ENCODE results near the gene LCN15. TPM values are rescaled to one million over a fixed set of nuclear protein-coding genes. Genes with fewer than 3 reads are reported as not detected.

The LCN15 gene
- polyA plus RNA-seq, 4 donors = 0.46 to 38.5 (median 8.8) TPM

- Histone ChIP-seq H3K4me3 (ENCODE audit: low read depth in 1 of 3, low read length in 3 of 3) (peak overlapping the region in 1 of 3 donors; percentile 72), H3K36me3 (ENCODE audit: control insufficient read depth in 3 of 3, insufficient read depth in 2 of 3, low read depth in 1 of 3, low read length in 3 of 3) (peaks cover 7 to 36% (median 8%) of the 10 kb centered on the region in 3 donors), H3K27ac (ENCODE audit: low read depth in 1 of 3, low read length in 2 of 3) (no peak overlapping the region), H3K4me1 (ENCODE audit: control insufficient read depth in 3 of 3, insufficient read depth in 2 of 3, low read depth in 1 of 3, low read length in 2 of 3) (peaks cover 0 to 33% (median 3%) of the 10 kb centered on the region in 3 donors), H3K9me3 (ENCODE audit: control insufficient read depth in 2 of 2, insufficient read depth in 1 of 2, low read depth in 1 of 2, low read length in 1 of 2) (no peaks in the 10 kb centered on the region), H3K27me3 (ENCODE audit: control insufficient read depth in 3 of 3, insufficient read depth in 3 of 3, low read length in 3 of 3) (no peaks in the 10 kb centered on the region)
- WGBS, 3 donors = 64 to 84% (median 82%) methylated on average over 7 of the region's 7 CpGs
- DNase-seq = no peak
- FAIRE-seq = no peak
These were observed 35.2 kb downstream of the LCN15 start for GRCh38 chr9:136729144-136729543.

GRCh38 chr9:136728548-136729123 lies 35.7 kb downstream of the LCN15 start:
- FAIRE-seq = no peak
- H3K9me3 ChIP-seq (ENCODE audit: control insufficient read depth in 2 of 2, insufficient read depth in 1 of 2, low read depth in 1 of 2, low read length in 1 of 2) = no peaks in the 10 kb centered on the region
- H3K4me3 ChIP-seq (ENCODE audit: low read depth in 1 of 3, low read length in 3 of 3) = peak overlapping the region; percentile 42 to 88 (median 72)
- peak in 1 of 2 donors; percentile 67 for DNase-seq
- no peaks in the 10 kb centered on the region for H3K27me3 ChIP-seq (ENCODE audit: control insufficient read depth in 3 of 3, insufficient read depth in 3 of 3, low read length in 3 of 3)
- peaks cover 0 to 36% (median 3%) of the 10 kb centered on the region in 3 donors for H3K4me1 ChIP-seq (ENCODE audit: control insufficient read depth in 3 of 3, insufficient read depth in 2 of 3, low read depth in 1 of 3, low read length in 2 of 3)
- 2 to 5% (median 3%) methylated on average over 28 to 53 of the region's 53 CpGs for WGBS, 3 donors
- H3K27ac ChIP-seq (ENCODE audit: low read depth in 1 of 3, low read length in 2 of 3) = peak overlapping the region in 1 of 3 donors; percentile 44
- peaks cover 7 to 41% (median 13%) of the 10 kb centered on the region in 3 donors for H3K36me3 ChIP-seq (ENCODE audit: control insufficient read depth in 3 of 3, insufficient read depth in 2 of 3, low read depth in 1 of 3, low read length in 3 of 3)

DNA sequence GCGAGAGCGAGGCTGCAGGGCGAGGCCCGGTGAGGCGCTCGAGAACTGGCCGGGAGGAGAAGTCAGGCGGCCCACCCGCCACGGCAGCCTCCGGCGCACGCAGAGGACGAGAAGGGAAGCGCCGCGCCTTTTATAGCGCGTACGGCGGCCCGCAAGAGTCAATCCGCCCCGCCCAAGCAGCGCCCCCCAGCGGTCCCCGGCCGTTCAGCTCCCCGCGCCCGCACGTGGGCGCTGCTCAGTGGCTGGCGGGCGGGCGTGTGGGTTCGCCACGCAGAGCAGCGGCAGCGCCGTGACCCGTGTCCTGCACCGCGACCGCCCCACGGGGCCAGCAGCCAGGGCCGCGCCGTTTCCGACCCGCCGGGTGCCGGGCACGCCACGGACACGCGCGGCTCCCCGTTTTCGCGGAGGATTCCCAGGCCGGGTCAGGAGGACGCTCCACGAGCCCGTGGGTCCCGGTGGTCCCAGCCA lies 36.2 kb downstream of the LCN15 start:
- H3K4me1 ChIP-seq (ENCODE audit: control insufficient read depth in 3 of 3, insufficient read depth in 2 of 3, low read depth in 1 of 3, low read length in 2 of 3) = peaks cover 0 to 36% (median 3%) of the 10 kb centered on the region in 3 donors
- H3K9me3 ChIP-seq (ENCODE audit: control insufficient read depth in 2 of 2, insufficient read depth in 1 of 2, low read depth in 1 of 2, low read length in 1 of 2) = no peaks in the 10 kb centered on the region
- H3K27me3 ChIP-seq (ENCODE audit: control insufficient read depth in 3 of 3, insufficient read depth in 3 of 3, low read length in 3 of 3) = no peaks in the 10 kb centered on the region
- H3K4me3 ChIP-seq (ENCODE audit: low read depth in 1 of 3, low read length in 3 of 3) = peak overlapping the region; percentile 72 to 90 (median 88)
- peak overlapping the region in 2 of 3 donors; percentile 55 to 65 for H3K27ac ChIP-seq (ENCODE audit: low read depth in 1 of 3, low read length in 2 of 3)
- WGBS, 3 donors = 0% methylated on average over 37 to 66 of the region's 66 CpGs
- FAIRE-seq = no peak
- peak; percentile 77 to 96 for DNase-seq
- peaks cover 7 to 46% (median 18%) of the 10 kb centered on the region in 3 donors for H3K36me3 ChIP-seq (ENCODE audit: control insufficient read depth in 3 of 3, insufficient read depth in 2 of 3, low read depth in 1 of 3, low read length in 3 of 3)

GRCh38 chr9:136726631-136727191 lies 37.6 kb downstream of the LCN15 start:
- peaks cover 10 to 60% (median 20%) of the 10 kb centered on the region in 3 donors for H3K36me3 ChIP-seq (ENCODE audit: control insufficient read depth in 3 of 3, insufficient read depth in 2 of 3, low read depth in 1 of 3, low read length in 3 of 3)
- peak overlapping the region in 2 of 3 donors; percentile 72 to 88 for H3K4me3 ChIP-seq (ENCODE audit: low read depth in 1 of 3, low read length in 3 of 3)
- H3K4me1 ChIP-seq (ENCODE audit: control insufficient read depth in 3 of 3, insufficient read depth in 2 of 3, low read depth in 1 of 3, low read length in 2 of 3) = peaks cover 0 to 48% (median 3%) of the 10 kb centered on the region in 3 donors
- peak overlapping the region in 2 of 3 donors; percentile 23 to 24 for H3K27ac ChIP-seq (ENCODE audit: low read depth in 1 of 3, low read length in 2 of 3)
- H3K27me3 ChIP-seq (ENCODE audit: control insufficient read depth in 3 of 3, insufficient read depth in 3 of 3, low read length in 3 of 3) = no peaks in the 10 kb centered on the region
- no peak for FAIRE-seq
- peak; percentile 72 to 73 for DNase-seq
- WGBS, 3 donors = 11 to 16% (median 11%) methylated on average over 18 of the region's 18 CpGs
- no peaks in the 10 kb centered on the region for H3K9me3 ChIP-seq (ENCODE audit: control insufficient read depth in 2 of 2, insufficient read depth in 1 of 2, low read depth in 1 of 2, low read length in 1 of 2)

DNA sequence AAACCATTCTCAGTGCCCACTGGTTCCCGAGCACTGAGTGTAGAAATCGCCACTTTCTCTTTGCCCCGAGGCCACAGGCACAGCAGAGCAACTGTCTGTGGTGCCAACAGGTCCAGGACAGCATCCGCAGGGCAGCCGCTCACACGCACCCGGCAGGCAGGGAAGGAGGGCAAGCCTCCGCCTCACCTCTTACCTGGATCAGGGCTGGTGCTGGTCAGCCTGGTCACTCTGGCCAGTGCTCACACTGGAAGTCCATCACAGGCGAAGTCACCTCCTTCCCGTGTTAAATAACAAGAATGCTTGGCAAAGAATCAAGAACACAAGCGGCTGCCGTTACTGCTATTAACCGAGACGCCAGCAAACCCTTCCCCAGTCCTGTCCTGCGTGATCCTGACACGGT lies 38.2 kb downstream of the LCN15 start:
- Histone ChIP-seq H3K4me1 (ENCODE audit: control insufficient read depth in 3 of 3, insufficient read depth in 2 of 3, low read depth in 1 of 3, low read length in 2 of 3) (peaks cover 0 to 50% (median 3%) of the 10 kb centered on the region in 3 donors), H3K36me3 (ENCODE audit: control insufficient read depth in 3 of 3, insufficient read depth in 2 of 3, low read depth in 1 of 3, low read length in 3 of 3) (peaks cover 10 to 66% (median 20%) of the 10 kb centered on the region in 3 donors), H3K9me3 (ENCODE audit: control insufficient read depth in 2 of 2, insufficient read depth in 1 of 2, low read depth in 1 of 2, low read length in 1 of 2) (no peaks in the 10 kb centered on the region), H3K27ac (ENCODE audit: low read depth in 1 of 3, low read length in 2 of 3) (peak overlapping the region in 1 of 3 donors; percentile 23), H3K27me3 (ENCODE audit: control insufficient read depth in 3 of 3, insufficient read depth in 3 of 3, low read length in 3 of 3) (no peaks in the 10 kb centered on the region), H3K4me3 (ENCODE audit: low read depth in 1 of 3, low read length in 3 of 3) (peak overlapping the region in 2 of 3 donors; percentile 72 to 88)
- 37 to 60% (median 58%) methylated on average over 16 of the region's 16 CpGs for WGBS, 3 donors
- DNase-seq (no peak), FAIRE-seq (no peak)

DNA sequence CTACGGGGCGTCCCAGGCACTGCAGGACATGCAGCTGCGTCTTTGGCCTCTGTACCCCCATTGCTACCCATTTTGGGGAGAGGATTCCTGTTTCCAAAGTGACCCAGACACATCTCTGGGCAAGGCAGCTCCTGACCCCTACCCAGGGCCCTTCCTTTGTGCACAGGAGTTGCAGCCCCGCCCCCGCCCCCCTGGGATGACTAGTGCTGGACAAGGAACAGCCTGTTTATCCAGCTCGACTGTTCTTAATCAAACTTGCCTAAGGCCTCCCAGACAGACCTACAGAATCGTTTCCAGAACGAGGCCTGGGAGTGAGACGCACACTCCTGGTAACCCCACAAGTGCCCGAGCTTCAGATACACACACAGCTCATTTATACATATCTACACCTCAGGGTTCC lies 38.7 kb downstream of the LCN15 start:
- peak overlapping the region in 1 of 3 donors; percentile 72 for H3K4me3 ChIP-seq (ENCODE audit: low read depth in 1 of 3, low read length in 3 of 3)
- 61 to 75% (median 68%) methylated on average over 10 of the region's 10 CpGs for WGBS, 3 donors
- H3K4me1 ChIP-seq (ENCODE audit: control insufficient read depth in 3 of 3, insufficient read depth in 2 of 3, low read depth in 1 of 3, low read length in 2 of 3) = peaks cover 0 to 55% (median 3%) of the 10 kb centered on the region in 3 donors
- no peaks in the 10 kb centered on the region for H3K27me3 ChIP-seq (ENCODE audit: control insufficient read depth in 3 of 3, insufficient read depth in 3 of 3, low read length in 3 of 3)
- DNase-seq (peak in 1 of 2 donors; percentile 49), FAIRE-seq (no peak)
- H3K27ac ChIP-seq (ENCODE audit: low read depth in 1 of 3, low read length in 2 of 3) = no peak overlapping the region
- no peaks in the 10 kb centered on the region for H3K9me3 ChIP-seq (ENCODE audit: control insufficient read depth in 2 of 2, insufficient read depth in 1 of 2, low read depth in 1 of 2, low read length in 1 of 2)
- peaks cover 10 to 71% (median 20%) of the 10 kb centered on the region in 3 donors for H3K36me3 ChIP-seq (ENCODE audit: control insufficient read depth in 3 of 3, insufficient read depth in 2 of 3, low read depth in 1 of 3, low read length in 3 of 3)

- DNase-seq (no peak), FAIRE-seq (no peak)
- H3K9me3 ChIP-seq (ENCODE audit: control insufficient read depth in 2 of 2, insufficient read depth in 1 of 2, low read depth in 1 of 2, low read length in 1 of 2) = no peaks in the 10 kb centered on the region
- H3K27ac ChIP-seq (ENCODE audit: low read depth in 1 of 3, low read length in 2 of 3) = no peak overlapping the region
- WGBS, 3 donors = 81 to 86% (median 85%) methylated on average over 7 of the region's 7 CpGs
- peaks cover 10 to 73% (median 20%) of the 10 kb centered on the region in 3 donors for H3K36me3 ChIP-seq (ENCODE audit: control insufficient read depth in 3 of 3, insufficient read depth in 2 of 3, low read depth in 1 of 3, low read length in 3 of 3)
- H3K27me3 ChIP-seq (ENCODE audit: control insufficient read depth in 3 of 3, insufficient read depth in 3 of 3, low read length in 3 of 3) = no peaks in the 10 kb centered on the region
- no peak overlapping the region for H3K4me3 ChIP-seq (ENCODE audit: low read depth in 1 of 3, low read length in 3 of 3)
- H3K4me1 ChIP-seq (ENCODE audit: control insufficient read depth in 3 of 3, insufficient read depth in 2 of 3, low read depth in 1 of 3, low read length in 2 of 3) = peaks cover 0 to 60% (median 3%) of the 10 kb centered on the region in 3 donors
These were observed 39.5 kb downstream of the LCN15 start for GRCh38 chr9:136724772-136725171.

- FAIRE-seq = no peak
- 92 to 94% (median 94%) methylated on average over 8 of the region's 8 CpGs for WGBS, 3 donors
- no peak for DNase-seq
- no peaks in the 10 kb centered on the region for H3K9me3 ChIP-seq (ENCODE audit: control insufficient read depth in 2 of 2, insufficient read depth in 1 of 2, low read depth in 1 of 2, low read length in 1 of 2)
- H3K27ac ChIP-seq (ENCODE audit: low read depth in 1 of 3, low read length in 2 of 3) = no peak overlapping the region
- H3K36me3 ChIP-seq (ENCODE audit: control insufficient read depth in 3 of 3, insufficient read depth in 2 of 3, low read depth in 1 of 3, low read length in 3 of 3) = peaks cover 10 to 72% (median 20%) of the 10 kb centered on the region in 3 donors
- H3K4me1 ChIP-seq (ENCODE audit: control insufficient read depth in 3 of 3, insufficient read depth in 2 of 3, low read depth in 1 of 3, low read length in 2 of 3) = peaks cover 0 to 60% (median 3%) of the 10 kb centered on the region in 3 donors
- H3K27me3 ChIP-seq (ENCODE audit: control insufficient read depth in 3 of 3, insufficient read depth in 3 of 3, low read length in 3 of 3) = no peaks in the 10 kb centered on the region
- no peak overlapping the region for H3K4me3 ChIP-seq (ENCODE audit: low read depth in 1 of 3, low read length in 3 of 3)
These were observed 40.3 kb downstream of the LCN15 start for GRCh38 chr9:136723989-136724388.
